Measurements from ENCODE around the gene NRSN2. TPM values are rescaled to one million over a fixed set of nuclear protein-coding genes. Genes with fewer than 3 reads are reported as not detected.

The NRSN2 gene
- polyA plus RNA-seq, 1 of the 3 experiments (the other 2 are of a cell fraction) = 146 TPM

GRCh38 chr20:361561-361960, 14.7 kb downstream of the NRSN2 start:
- Histone ChIP-seq H3K27ac (ENCODE audit: low read depth in 2 of 2, low read length in 1 of 2) (no peak overlapping the region), H3K9me3 (no peaks in the 10 kb centered on the region), H3K4me2 (no peak overlapping the region), H3K9me2 (no peaks in the 10 kb centered on the region), H3K79me2 (ENCODE audit: insufficient read depth) (no peaks in the 10 kb centered on the region), H4K20me1 (ENCODE audit: insufficient read depth) (no peaks in the 10 kb centered on the region), H3K9ac (no peak overlapping the region), H3K36me3 (replicated peaks in 1 of 2; ENCODE audit: control insufficient read depth in 1 of 2, insufficient read depth in 2 of 2, low read length in 1 of 2) (no peaks in the 10 kb centered on the region), H3K4me1 (ENCODE audit: control insufficient read depth in 1 of 2, insufficient read depth in 2 of 2, low read depth in 1 of 2, low read length in 1 of 2) (peaks cover 3 to 12% of the 10 kb centered on the region in 2 experiments; a peak in 1 of 4 replicates), H2AFZ (ENCODE audit: low read depth) (no peak overlapping the region), H3K27me3 (ENCODE audit: insufficient read depth) (no peaks in the 10 kb centered on the region), H3F3A (replicated peaks; ENCODE audit: insufficient read depth) (no peaks in the 10 kb centered on the region), H3K4me3 (ENCODE audit: low read depth in 2 of 2, low read length in 1 of 2) (no peak overlapping the region)
- CTCF ChIA-PET = interaction anchor here (0.8 to 2.4 kb wide), 8 partner anchors 10 to 377 kb away, joined by 3 to 29 read pairs (median 4); partner anchors contain the start of gene TBC1D20
- WGBS (ENCODE audit: low lambda C conversion rate) = over 99% methylated on average over 8 of the region's 8 CpGs
- TF ChIP-seq USF2 (IDR thresholded peaks at IDR 0.05; ENCODE audit: borderline replicate concordance, low read depth, low read length) (no peak), SMC3 (IDR thresholded peaks at IDR 0.05; ENCODE audit: low read depth, low read length) (no peak), YY1 (IDR thresholded peaks at IDR 0.05; ENCODE audit: low read depth) (no peak), ELF1 (IDR thresholded peaks at IDR 0.05) (no peak), TCF12 (IDR thresholded peaks at IDR 0.05) (no peak), GATA2 (CRISPR knock-in tag; IDR thresholded peaks at IDR 0.05) (no peak), RXRA (IDR thresholded peaks at IDR 0.05; ENCODE audit: borderline replicate concordance, low read depth) (no peak), RFX5 (IDR thresholded peaks at IDR 0.05; ENCODE audit: low read length) (no peak), CHD2 (IDR thresholded peaks at IDR 0.05; ENCODE audit: low read length, partially characterized antibody) (no peak), SIN3A (IDR thresholded peaks at IDR 0.05; ENCODE audit: borderline replicate concordance, low read depth, low read length) (no peak)
- POLR2A ChIA-PET = interaction anchor here (1.4 to 1.6 kb wide), 2 partner anchors 19 to 21 kb away, joined by 6 to 11 read pairs; partner anchors contain the start of gene TRIB3
- DNase-seq = no peak

GRCh38 chr20:362271-363254, 15.7 kb downstream of the NRSN2 start:
- Histone ChIP-seq H3K36me3 (replicated peaks in 1 of 2; ENCODE audit: control insufficient read depth in 1 of 2, insufficient read depth in 2 of 2, low read length in 1 of 2) (no peaks in the 10 kb centered on the region), H3K79me2 (ENCODE audit: insufficient read depth) (no peaks in the 10 kb centered on the region), H3K4me1 (ENCODE audit: control insufficient read depth in 1 of 2, insufficient read depth in 2 of 2, low read depth in 1 of 2, low read length in 1 of 2) (peaks cover 3 to 12% of the 10 kb centered on the region in 2 experiments; a peak in 1 of 4 replicates), H4K20me1 (ENCODE audit: insufficient read depth) (no peaks in the 10 kb centered on the region), H3K9me3 (no peaks in the 10 kb centered on the region), H3K9ac (no peak overlapping the region), H3K27me3 (ENCODE audit: insufficient read depth) (no peaks in the 10 kb centered on the region), H2AFZ (ENCODE audit: low read depth) (no peak overlapping the region), H3K4me3 (ENCODE audit: low read depth in 2 of 2, low read length in 1 of 2) (no peak overlapping the region), H3K27ac (ENCODE audit: low read depth in 2 of 2, low read length in 1 of 2) (no peak overlapping the region), H3F3A (replicated peaks; ENCODE audit: insufficient read depth) (no peaks in the 10 kb centered on the region), H3K4me2 (no peak overlapping the region), H3K9me2 (no peaks in the 10 kb centered on the region)
- WGBS (ENCODE audit: low lambda C conversion rate) = 71% methylated on average over 12 of the region's 13 CpGs
- DNase-seq = peak; percentile 74
- ChIA-PET CTCF (interaction anchor here (0.6 to 2.5 kb wide), 16 partner anchors 9 to 376 kb away, joined by 3 to 29 read pairs (median 4); partner anchors contain the start of genes RBCK1, TBC1D20 and TRIB3), POLR2A (interaction anchor here (0.7 to 1.6 kb wide), 5 partner anchors 9 to 45 kb away, joined by 3 to 11 read pairs (median 6); partner anchors contain the start of genes NRSN2 and TRIB3)
- peak; percentile 86; the same call in 1 of the 2 replicates for TF ChIP-seq USF1 (IDR thresholded peaks at IDR 0.05; ENCODE audit: borderline replicate concordance, low read depth)
- TF ChIP-seq PBX3 (IDR thresholded peaks at IDR 0.05) = peak; percentile 28; the same call in 1 of the 2 replicates
- TF ChIP-seq CTCF (IDR thresholded peaks at IDR 0.05) = peak; percentile 43
- TF ChIP-seq USF2 (IDR thresholded peaks at IDR 0.05; ENCODE audit: borderline replicate concordance, low read depth, low read length) = peak; percentile 44; the same call in 1 of the 2 replicates
- no peak; the same call in 1 of the 2 replicates for TF ChIP-seq GABPA (IDR thresholded peaks at IDR 0.05; ENCODE audit: low read depth)
- no peak for TF ChIP-seq FOSL2 (IDR thresholded peaks at IDR 0.05; ENCODE audit: borderline replicate concordance, low read depth)
- no peak for TF ChIP-seq TCF12 (IDR thresholded peaks at IDR 0.05)
- peak; percentile 19; the same call in 1 of the 2 replicates for TF ChIP-seq SMC3 (IDR thresholded peaks at IDR 0.05; ENCODE audit: low read depth, low read length)
- no peak for TF ChIP-seq IRF3 (IDR thresholded peaks at IDR 0.05; ENCODE audit: low read depth, low read length)
- peak; percentile 63; the same call in 1 of the 2 replicates for TF ChIP-seq SIN3A (IDR thresholded peaks at IDR 0.05; ENCODE audit: borderline replicate concordance, low read depth, low read length)
